Smooth muscle cell (in vitro differentiated cells): ENCODE measurements around the gene RBM34. TPM values are rescaled to one million over a fixed set of nuclear protein-coding genes. Genes with fewer than 3 reads are reported as not detected.
A peak's percentile ranks its signal among the peaks of the same experiment; 100 is the strongest.
"Not testable (repeated sequence)": the region's sequence is repeated elsewhere in the genome, so short reads cannot be mapped to it uniquely, and the experiment has no call there.

Experiments used
- DNase-seq: peaks from one replicate; lab custom pipeline; 2025; ENCODE audit not compliant: unreplicated experiment; lab: John Stamatoyannopoulos, UW
- H2AFZ ChIP-seq: fragments of 200-600 bp; sonication (generic); 2 replicates; pipeline ENCODE4 v1.6.0; 2016; ENCODE audit warnings: antibody characterized with exemption, low read depth, mild to moderate bottlenecking
- H3F3A ChIP-seq: fragments of 200-600 bp; sonication (generic); 2 replicates; pipeline ENCODE4 v1.6.0; 2017; ENCODE audit warnings: antibody characterized with exemption, low read depth
- H3K27ac ChIP-seq: fragments of 200-600 bp; sonication (generic); 2 replicates; pipeline ENCODE4 v1.5.1; 2016; ENCODE audit warnings: low read depth, mild to moderate bottlenecking
- H3K27me3 ChIP-seq: fragments of 200-600 bp; sonication (generic); 2 replicates; pipeline ENCODE4 v1.6.1; 2016; ENCODE audit warnings: low read depth, mild to moderate bottlenecking
- H3K36me3 ChIP-seq: fragments of 200-600 bp; sonication (generic); 2 replicates; pipeline ENCODE4 v1.5.1; 2016; ENCODE audit warnings: low read depth
- H3K4me1 ChIP-seq: fragments of 200-600 bp; sonication (generic); 2 replicates; pipeline ENCODE4 v1.5.1; 2016; ENCODE audit warnings: low read depth
- H3K4me2 ChIP-seq: fragments of 200-600 bp; sonication (generic); 2 replicates; pipeline ENCODE4 v1.6.0; 2016; ENCODE audit warnings: mild to moderate bottlenecking
- H3K4me3 ChIP-seq: fragments of 200-600 bp; sonication (generic); 2 replicates; pipeline ENCODE4 v1.5.1; 2016; ENCODE audit warnings: mild to moderate bottlenecking
- H3K79me2 ChIP-seq: fragments of 200-600 bp; sonication (generic); 2 replicates; pipeline ENCODE4 v1.6.0; 2016; ENCODE audit warnings: low read depth, mild to moderate bottlenecking
- H3K9ac ChIP-seq: fragments of 200-600 bp; sonication (generic); 2 replicates; pipeline ENCODE4 v1.6.0; 2016; ENCODE audit warnings: low read depth
- H3K9me3 ChIP-seq: fragments of 200-600 bp; sonication (generic); replicated peaks from 2 replicates; pipeline ENCODE4 v1.5.1; 2016; ENCODE audit warnings: low read depth
- H4K20me1 ChIP-seq: fragments of 200-600 bp; sonication (generic); 2 replicates; pipeline ENCODE4 v1.6.0; 2016; ENCODE audit warnings: low read depth
- CTCF ChIP-seq: fragments of 200-600 bp; sonication (generic); IDR thresholded peaks from 2 replicates; pipeline ENCODE4 v1.5.1; 2017; ENCODE audit warnings: borderline replicate concordance, mild to moderate bottlenecking, antibody characterized with exemption; ENCODE audit not compliant: insufficient read depth, poor library complexity, severe bottlenecking
- whole genome bisulfite sequencing: methylation state at CpG from one replicate; pipeline ENCODE4 v1.1.7; 2016; ENCODE audit warnings: low lambda C conversion rate; 5-methylcytosine and 5-hydroxymethylcytosine counted together
- polyA plus RNA-seq: library from polyadenylated mRNA; unstranded; fragments of >200 nt; fragmentation: Nextera tagmentation; extraction: Ambion mirVana; gene quantifications from 2 replicates; pipeline ENCODE4 v1.2.1, GENCODE V29; 2016
- total RNA-seq: library from RNA; depleted of rRNA; stranded (reverse); fragments of >200 nt; gene quantifications from 2 replicates; pipeline ENCODE4 v1.2.3, GENCODE V29; 2014

RBM34 gene
- total and polyA plus RNA-seq, 2 experiments from 2014 or later: 59.9 to 68.0 TPM

DNA sequence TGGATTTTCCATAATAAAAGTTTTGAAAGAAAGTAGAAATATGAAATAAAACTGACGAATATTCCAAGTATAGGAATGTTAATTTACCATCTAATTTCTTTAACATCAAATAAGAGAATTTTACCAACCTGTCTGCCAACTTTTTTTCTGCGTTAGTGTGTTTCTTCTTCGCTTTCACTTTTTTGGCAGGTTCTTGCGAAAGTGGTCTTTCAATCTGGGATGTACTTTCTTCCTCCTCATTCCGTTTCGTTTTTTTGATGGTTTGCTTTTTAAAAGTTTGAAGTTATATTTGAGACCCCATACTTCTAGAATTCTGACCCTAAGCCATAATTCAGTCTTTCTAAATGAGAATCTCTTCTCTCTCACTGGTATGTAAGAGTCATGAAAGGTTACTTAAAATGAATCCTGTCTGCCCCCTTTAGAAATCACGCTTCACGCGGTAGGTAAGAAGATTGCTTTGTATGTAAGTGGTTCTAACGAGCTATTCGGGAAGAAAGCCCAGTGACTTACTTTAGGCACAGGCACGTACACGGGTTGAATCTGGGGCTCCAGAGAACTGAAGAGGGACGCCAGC, 580 bp downstream of the RBM34 start:
- H3K36me3 ChIP-seq: peaks cover 8% of the 10 kb centered on the region
- peak overlapping the region; percentile 71 for H3K4me3 ChIP-seq
- H4K20me1 ChIP-seq: no peaks in the 10 kb centered on the region
- peak overlapping the region; percentile 96 for H3K4me2 ChIP-seq
- H3F3A ChIP-seq: no peaks in the 10 kb centered on the region
- no peak for TF ChIP-seq CTCF
- H3K27me3 ChIP-seq: no peaks in the 10 kb centered on the region
- peak overlapping the region; percentile 86 for H2AFZ ChIP-seq
- H3K9me3 ChIP-seq: no peaks in the 10 kb centered on the region
- peak overlapping the region; percentile 82 for H3K27ac ChIP-seq
- peaks cover 6% of the 10 kb centered on the region for H3K4me1 ChIP-seq
- peak overlapping the region; percentile 82 for H3K9ac ChIP-seq
- peaks cover 31% of the 10 kb centered on the region for H3K79me2 ChIP-seq
- no peak for DNase-seq
- WGBS: 20% methylated on average over 14 of the region's 14 CpGs

DNA sequence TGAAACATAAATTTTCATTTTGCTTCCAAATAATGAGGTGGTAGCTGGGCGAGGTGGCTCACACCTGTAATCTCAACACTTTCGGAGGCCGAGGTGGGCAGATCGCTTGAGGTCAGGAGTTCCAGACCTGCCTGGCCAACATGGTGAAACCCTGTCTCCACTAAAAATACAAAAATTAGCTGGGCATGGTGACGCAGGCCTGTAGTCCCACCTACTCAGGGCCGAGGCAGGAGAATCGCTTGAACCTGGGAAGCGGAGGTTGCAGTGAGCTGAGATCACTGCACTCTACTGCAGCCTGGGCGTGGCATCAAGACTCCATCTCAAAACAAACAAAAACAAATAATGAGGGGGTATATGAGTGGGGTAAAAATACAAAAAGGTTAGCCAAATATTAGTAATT, 1.1 kb downstream of the RBM34 start:
- not testable (repeated sequence) for H3K9me3 ChIP-seq, H4K20me1 ChIP-seq, H2AFZ ChIP-seq, H3K4me1 ChIP-seq, H3K27me3 ChIP-seq, H3F3A ChIP-seq, DNase-seq
- peak overlapping the region; percentile 82 for H3K27ac ChIP-seq
- peak overlapping the region; percentile 96 for H3K4me2 ChIP-seq
- peak overlapping the region; percentile 82 for H3K9ac ChIP-seq
- H3K36me3 ChIP-seq: peaks cover 11% of the 10 kb centered on the region
- H3K79me2 ChIP-seq: peaks cover 31% of the 10 kb centered on the region
- peak overlapping the region; percentile 71 for H3K4me3 ChIP-seq
- WGBS: 91% methylated on average over 9 of the region's 9 CpGs

DNA sequence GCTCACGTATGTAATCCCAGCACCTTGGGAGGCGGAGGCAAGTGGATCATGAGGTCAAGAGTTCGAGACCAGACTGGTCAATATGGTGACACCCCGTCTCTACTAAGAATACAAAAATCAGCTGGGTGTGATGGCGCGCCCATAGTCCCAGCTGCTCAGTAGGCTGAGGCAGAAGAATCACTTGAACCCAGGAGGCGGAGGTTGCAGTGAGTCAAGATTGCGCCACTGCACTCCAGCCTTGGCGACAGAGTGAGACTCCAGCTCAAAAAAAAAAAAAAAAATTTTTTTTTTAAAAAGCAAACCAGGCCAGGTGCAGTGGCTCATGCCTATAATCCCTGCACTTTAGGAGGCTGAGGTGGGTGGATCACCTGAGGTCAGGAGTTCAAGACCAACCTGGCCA, 1.8 kb downstream of the RBM34 start:
- not testable (repeated sequence) for H4K20me1 ChIP-seq, H3K9ac ChIP-seq, DNase-seq, H3K27me3 ChIP-seq, H3K27ac ChIP-seq, H3K4me2 ChIP-seq, H2AFZ ChIP-seq, H3K4me1 ChIP-seq, H3F3A ChIP-seq, H3K9me3 ChIP-seq, H3K4me3 ChIP-seq
- Histone ChIP-seq H3K36me3 (peaks cover 17% of the 10 kb centered on the region), H3K79me2 (peaks cover 31% of the 10 kb centered on the region)
- 97% methylated on average over 9 of the region's 9 CpGs for WGBS

GRCh38 chr1:235158680-235159079, 2.4 kb downstream of the RBM34 start:
- no peak for TF ChIP-seq CTCF
- H3K9ac ChIP-seq: no peak overlapping the region
- peaks cover 31% of the 10 kb centered on the region for H3K79me2 ChIP-seq
- no peak overlapping the region for H3K4me3 ChIP-seq
- peaks cover 6% of the 10 kb centered on the region for H3K4me1 ChIP-seq
- H3K27ac ChIP-seq: no peak overlapping the region
- H3K4me2 ChIP-seq: no peak overlapping the region
- H3K36me3 ChIP-seq: peaks cover 17% of the 10 kb centered on the region
- H3K27me3 ChIP-seq: no peaks in the 10 kb centered on the region
- H3K9me3 ChIP-seq: no peaks in the 10 kb centered on the region
- H4K20me1 ChIP-seq: peaks cover 7% of the 10 kb centered on the region
- no peak for DNase-seq
- WGBS: 98% methylated on average over 5 of the region's 6 CpGs
- H2AFZ ChIP-seq: no peak overlapping the region
- H3F3A ChIP-seq: no peaks in the 10 kb centered on the region

GRCh38 chr1:235157150-235157549, 3.9 kb downstream of the RBM34 start:
- H3K36me3 ChIP-seq: peaks cover 21% of the 10 kb centered on the region
- no peak for DNase-seq
- no peak overlapping the region for H3K27ac ChIP-seq
- H3K4me3 ChIP-seq: no peak overlapping the region
- no peak overlapping the region for H3K9ac ChIP-seq
- H3K9me3 ChIP-seq: no peaks in the 10 kb centered on the region
- TF ChIP-seq CTCF: no peak
- no peaks in the 10 kb centered on the region for H3F3A ChIP-seq
- no peaks in the 10 kb centered on the region for H3K27me3 ChIP-seq
- H3K4me2 ChIP-seq: no peak overlapping the region
- peaks cover 31% of the 10 kb centered on the region for H3K79me2 ChIP-seq
- WGBS: 94% methylated on average over 4 of the region's 4 CpGs
- H2AFZ ChIP-seq: no peak overlapping the region
- H3K4me1 ChIP-seq: peaks cover 6% of the 10 kb centered on the region
- peaks cover 7% of the 10 kb centered on the region for H4K20me1 ChIP-seq
